Measurements from ENCODE around the gene WFDC5.
"Not testable (repeated sequence)": the region's sequence is repeated elsewhere in the genome, so short reads cannot be mapped to it uniquely, and the experiment has no call there.

Gene WFDC5, protein sequence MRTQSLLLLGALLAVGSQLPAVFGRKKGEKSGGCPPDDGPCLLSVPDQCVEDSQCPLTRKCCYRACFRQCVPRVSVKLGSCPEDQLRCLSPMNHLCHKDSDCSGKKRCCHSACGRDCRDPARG

DNA sequence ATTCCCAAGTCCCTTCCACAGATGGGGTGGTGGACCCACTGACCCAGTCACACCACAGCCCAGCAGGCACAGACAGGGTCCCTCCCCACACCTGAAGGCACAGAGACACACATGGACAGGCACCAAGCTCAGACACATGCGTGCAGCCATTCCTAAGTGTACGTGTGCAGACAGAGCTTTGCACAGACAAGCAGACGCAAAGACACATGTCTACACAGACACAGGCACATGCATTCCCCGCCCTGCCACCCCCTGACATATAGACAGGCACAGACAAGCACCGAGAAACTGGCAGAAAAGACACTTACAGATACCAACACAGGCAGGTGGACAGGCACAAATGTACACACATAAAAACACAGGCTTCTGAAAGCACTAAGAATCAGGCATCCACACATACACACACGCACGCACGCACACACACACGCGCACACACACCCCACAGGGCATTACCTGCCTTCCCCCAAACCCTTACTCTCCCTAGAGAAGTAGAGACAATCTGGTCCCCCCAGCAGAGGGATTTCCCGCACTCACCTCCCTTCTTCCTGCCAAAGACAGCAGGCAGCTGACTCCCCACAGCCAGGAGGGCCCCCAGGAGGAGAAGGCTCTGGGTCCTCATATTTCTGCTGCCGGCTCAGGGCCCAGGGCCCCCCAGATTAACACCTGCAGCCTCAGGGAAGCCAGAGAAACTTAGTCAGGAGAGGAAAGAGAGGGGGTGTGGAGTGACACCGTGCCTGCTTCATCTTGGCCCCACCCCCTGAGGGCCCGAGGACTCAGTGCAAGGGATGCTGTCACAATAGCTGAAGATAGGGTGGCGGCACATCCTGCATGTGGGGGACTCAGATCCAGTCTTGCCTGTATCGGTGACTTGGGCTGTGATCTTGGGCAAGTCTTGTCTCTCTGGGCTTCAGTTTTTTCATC is at the start of gene WFDC5:
Gene WFDC5 (minus strand): TSS at position 710 of the 921 bp plus-strand sequence. CDS start 91 bp downstream, at position 619.
- no peak for DNase-seq

DNA sequence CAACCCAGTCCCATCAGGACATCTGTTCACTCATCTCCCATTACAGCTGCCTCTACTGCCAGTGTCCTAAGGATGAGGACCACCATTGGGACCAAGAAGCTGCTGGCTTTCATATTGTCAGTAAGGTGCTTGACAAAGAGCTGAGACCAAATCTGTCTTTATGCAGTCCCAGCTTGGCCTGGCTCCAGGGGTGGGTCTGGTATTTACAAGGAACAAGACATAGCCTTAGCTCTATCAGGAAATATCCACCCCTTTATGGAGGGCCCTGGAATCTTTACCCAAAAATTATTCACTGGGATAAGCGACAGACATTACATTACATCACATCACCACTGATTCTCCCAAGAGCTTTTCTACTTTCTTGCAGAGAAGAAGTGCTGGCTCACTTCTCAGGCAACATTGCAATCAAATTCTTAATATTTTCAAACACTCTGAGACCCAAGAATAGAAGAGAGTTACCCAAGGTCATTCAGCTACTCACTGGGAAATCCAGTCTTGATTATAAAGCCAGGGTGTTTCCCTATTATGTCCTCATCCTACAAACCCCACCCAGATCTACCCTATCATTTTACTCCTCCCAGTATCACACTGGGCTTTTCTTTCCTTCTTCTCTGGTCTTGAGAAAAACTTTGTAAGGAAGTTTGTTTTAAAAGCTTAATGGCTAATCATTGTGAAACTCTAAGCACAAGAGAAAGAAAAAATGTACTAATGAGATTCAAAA is 48.3 kb upstream of the WFDC5 start:
- DNase-seq, result no peak

- peak in 1 of 56 donors; percentile 52 for DNase-seq
Observed at GRCh38 chr20:45157962-45158361, 43.0 kb upstream of the WFDC5 start.

DNA sequence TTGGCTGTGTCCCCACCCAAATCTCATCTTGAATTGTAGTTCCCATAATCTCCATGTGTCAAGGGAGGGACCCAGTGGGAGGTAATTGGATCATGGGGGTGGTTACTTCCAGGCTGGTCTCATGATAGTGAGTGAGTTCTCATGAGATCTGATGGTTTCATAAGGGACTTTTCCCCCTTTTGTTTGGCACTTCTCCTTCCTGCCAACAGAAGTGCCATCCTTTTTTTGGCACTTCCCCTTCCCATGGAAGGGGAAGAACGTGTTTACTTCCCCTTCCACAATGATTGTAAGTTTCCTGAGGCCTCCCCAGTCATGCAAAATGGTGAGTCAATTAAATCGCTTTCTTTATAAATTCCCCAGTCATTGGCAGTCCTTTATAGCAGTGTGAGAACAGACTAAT is 41.7 kb upstream of the WFDC5 start:
- DNase-seq, result no peak

- not testable (repeated sequence) for DNase-seq
Observed at GRCh38 chr20:45154794-45155193, 39.8 kb upstream of the WFDC5 start.

DNA sequence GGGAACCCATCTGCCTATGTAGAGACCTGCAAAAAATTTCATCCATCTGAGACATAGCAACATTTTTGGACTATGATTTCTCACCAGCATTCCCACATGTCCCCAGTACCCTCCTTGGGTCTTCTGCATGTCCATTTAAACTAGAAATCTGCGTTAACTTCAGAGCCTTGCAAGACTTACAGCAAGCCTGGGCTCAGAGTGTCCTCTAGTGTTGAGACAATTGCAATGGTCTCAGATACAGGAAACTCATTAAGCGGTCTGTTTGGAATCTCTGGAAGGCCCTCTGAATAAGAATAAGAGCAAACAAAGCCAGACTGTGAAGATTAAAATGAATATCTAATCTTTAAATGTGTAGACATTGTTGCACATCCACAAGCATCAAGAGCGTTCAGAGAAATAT is 39.2 kb upstream of the WFDC5 start:
- DNase-seq, result no peak

GRCh38 chr20:45153752-45154151 is 38.8 kb upstream of the WFDC5 start:
- DNase-seq, result peak in 6 of 56 donors; percentile 8 to 38 (median 14)

- DNase-seq, result no peak
Observed at GRCh38 chr20:45153147-45153546, 38.2 kb upstream of the WFDC5 start.

DNA sequence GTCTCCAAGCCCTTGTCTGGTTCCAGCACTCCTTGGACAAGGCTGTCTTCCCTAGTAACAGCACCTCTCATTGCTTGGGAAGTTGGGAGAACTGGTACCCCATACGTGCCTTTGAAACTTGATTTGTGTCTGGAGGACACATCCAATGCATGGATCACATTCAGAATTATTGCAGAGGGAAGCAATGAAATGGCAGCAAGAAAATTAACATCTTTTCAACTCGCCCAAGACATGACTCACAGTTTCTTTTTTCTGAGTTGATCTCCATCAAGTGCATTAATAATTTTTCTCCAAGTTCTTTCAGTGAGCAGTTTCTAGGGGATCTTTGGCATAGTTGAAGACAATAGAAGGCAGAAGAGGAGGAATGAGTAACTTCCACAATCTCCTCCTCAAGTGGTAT is 37.4 kb upstream of the WFDC5 start:
- DNase-seq, result no peak

- no peak for DNase-seq
Observed at GRCh38 chr20:45149062-45149461, 34.1 kb upstream of the WFDC5 start.

GRCh38 chr20:45140836-45141235 is 25.9 kb upstream of the WFDC5 start:
- peak in 9 of 56 donors; percentile 2 to 49 (median 20) for DNase-seq

DNA sequence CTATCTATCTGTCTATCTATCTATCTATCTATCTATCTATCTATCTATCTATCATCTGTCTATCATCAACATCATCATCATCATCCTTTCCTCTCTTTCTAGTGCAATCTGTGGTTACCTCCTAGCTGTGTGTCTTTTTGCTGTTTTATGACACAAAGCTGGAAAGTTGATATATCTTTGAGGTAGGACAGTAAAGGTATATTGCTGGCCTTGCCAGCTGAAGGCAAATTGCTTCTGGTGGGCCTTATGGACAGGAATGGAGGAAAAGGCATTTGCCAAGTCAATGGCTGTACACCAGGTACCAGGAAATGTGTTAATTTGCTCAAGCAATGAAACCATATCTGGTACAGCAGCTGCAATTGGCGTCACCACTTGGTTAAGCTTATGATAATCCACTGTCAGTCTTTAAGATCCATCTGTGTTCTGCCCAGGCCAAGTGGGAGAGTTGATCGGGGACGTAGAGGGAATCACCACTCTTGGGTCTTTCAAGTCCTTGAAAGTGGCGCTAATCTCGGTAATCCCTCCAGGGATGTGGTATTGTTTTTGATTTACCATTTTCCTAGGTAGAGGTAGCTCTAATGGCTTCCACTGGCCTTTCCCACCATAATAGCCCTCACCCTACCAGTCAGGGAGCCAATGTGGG is 24.9 kb upstream of the WFDC5 start:
- DNase-seq, result not testable (repeated sequence)

GRCh38 chr20:45138561-45139300 is 23.8 kb upstream of the WFDC5 start:
- DNase-seq, result peak in 6 of 56 donors; percentile 3 to 21 (median 5)

- DNase-seq, result no peak
Observed at GRCh38 chr20:45136911-45137310, 21.9 kb upstream of the WFDC5 start.

- no peak for DNase-seq
Observed at GRCh38 chr20:45128099-45128498, 13.1 kb upstream of the WFDC5 start.

DNA sequence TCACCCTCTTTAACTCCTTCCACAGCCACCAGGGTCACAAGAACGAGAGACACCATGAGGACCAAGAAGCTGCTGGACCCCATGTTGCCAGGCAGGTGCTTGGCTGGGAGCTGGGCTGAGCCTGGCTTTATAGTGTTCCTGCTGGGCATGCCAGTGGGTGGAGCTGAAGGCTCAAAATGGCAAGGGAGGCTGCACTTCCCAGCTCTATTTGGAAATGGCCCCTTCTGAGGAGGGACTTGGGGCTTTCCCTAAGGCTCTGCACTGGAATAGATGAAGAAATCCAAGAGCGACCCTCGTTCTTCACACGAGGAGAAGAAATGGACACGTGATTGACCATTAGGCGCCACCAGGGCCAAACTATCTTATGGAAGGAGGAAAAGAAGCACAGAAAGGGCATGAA is 9.4 kb upstream of the WFDC5 start, which contains the start of gene WFDC12:
Gene WFDC12 (minus strand): TSS at position 101 of the 400 bp plus-strand sequence. CDS start 18 bp downstream, at position 83.
- DNase-seq, result no peak

DNA sequence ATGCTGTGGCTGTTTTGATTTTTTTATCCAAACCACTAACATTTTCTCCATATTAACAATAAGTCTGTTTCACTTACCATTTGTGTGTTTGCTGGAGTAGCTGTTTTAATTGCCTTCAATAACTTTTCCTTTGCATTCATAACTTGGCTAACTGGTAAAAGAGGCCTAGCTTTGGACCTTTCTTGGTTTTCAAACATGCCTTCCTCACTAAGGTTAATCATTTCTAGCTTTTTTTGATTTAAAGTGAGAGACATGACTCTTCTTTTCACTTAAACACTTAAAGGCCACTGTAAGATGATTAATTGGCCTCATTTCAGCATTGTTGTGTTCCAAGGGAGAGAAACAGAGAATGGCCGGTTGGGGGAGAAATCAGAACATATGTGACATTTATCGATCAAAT is 6.4 kb upstream of the WFDC5 start:
- DNase-seq, result no peak

DNA sequence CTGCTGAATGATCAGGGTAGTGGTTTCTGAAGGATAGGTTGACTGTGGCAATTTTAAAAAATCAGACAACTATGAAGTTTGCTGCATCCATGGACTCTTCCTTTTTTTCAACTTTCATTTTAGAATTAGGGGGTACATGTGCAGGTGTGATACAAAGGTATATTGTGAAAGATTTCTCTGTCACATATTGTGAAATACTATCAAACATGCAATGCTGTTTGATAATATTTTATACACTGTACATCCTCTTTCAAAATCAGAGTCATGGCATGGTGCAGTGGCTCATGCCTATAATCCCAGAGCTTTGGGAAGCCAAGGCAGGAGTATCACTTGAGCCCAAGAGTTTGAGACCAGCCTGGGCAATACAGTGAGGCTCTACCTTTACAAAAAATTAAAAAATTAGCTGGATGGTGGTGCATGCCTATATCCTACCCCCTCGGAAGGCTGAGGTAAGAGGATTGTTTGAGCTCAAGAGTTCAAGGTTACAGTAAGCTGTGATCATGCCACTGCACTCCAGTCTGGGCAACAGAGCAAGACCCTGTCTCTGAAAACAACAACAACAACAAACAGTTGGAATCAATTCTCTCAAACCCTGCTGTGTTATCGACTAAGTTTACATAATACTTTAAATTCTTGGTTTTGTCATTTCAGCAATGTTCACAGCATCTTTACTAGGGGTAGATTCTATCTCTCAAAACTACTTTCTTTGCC is 4.7 kb upstream of the WFDC5 start:
- no peak for DNase-seq

GRCh38 chr20:45118028-45118427 is 3.1 kb upstream of the WFDC5 start:
- no peak for DNase-seq

- no peak for DNase-seq
Observed at GRCh38 chr20:45117581-45117980, 2.6 kb upstream of the WFDC5 start.

Measured in nucleus accumbens (tissue), 56 donors.